HG02885 (cell line): Measurements from ENCODE around the gene LRRC19.

ENCODE experiments used
- ATAC-seq: cut with Tn5 transposase; IDR thresholded peaks from one replicate; pipeline ENCODE4 v1.9.1; 2021; ENCODE audit warnings: mild to moderate bottlenecking; ENCODE audit not compliant: unreplicated experiment, poor library complexity

Gene LRRC19

DNA sequence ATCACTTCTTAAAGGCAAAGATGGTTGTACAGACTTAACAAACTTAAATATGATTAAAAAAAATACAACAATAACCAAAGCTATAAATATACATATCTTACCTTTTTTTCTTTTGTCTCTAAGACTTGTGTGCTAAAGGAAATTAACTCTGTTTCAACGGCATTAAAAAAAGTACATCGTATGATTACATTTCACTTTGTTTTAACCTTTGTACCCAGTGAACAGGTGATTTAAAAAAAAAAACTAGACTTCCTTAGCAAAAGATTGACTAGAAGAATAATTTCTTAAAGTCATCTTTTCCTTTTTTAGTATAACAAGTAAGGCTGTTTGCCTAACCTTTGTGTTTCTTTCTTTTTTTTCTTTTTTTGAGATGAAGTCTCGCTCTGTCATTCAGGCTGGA lies at the start of gene LRRC19:
TSS of gene LRRC19 (minus strand) at position 182 of the 400 bp plus-strand sequence. CDS start 5,978 bp downstream, outside the sequence.
- ATAC-seq = no peak

- ATAC-seq = no peak
Observed at GRCh38 chr9:27054841-27055240, 49.4 kb upstream of the LRRC19 start.

GRCh38 chr9:27054125-27054524 lies 48.7 kb upstream of the LRRC19 start:
- ATAC-seq = no peak

DNA sequence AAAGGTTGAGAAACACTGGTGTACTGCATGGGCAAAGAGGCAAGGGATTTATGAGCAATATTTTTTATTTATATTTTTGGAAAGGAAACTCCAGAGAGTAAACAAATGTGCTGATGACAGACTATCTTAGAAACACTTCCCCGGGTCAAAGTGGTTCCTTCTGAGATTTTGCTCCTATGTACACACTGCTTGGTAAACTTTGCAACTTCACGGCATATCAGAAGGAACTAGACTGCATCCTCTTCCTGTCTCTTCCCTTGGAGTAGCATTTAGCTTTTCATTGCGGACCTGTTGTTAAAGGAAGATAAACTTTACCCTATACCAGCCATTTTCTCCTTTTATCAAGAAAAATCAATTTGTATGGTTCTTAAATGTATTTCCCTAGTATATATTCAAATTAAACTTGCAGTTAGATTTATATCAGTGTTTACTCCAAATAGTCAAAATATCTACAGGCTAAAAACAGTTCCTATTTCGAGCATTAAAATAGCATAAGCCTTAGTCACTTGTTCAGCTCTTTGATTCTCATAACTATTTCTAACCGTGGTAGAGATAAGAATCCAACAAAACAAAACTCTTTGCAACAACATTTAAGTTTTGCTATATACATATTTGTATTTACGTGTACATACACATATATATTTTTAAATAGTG lies 48.0 kb upstream of the LRRC19 start:
- ATAC-seq = no peak

- no peak for ATAC-seq
Observed at GRCh38 chr9:27047136-27047535, 41.7 kb upstream of the LRRC19 start.

GRCh38 chr9:27043176-27043575 lies 37.7 kb upstream of the LRRC19 start:
- no peak for ATAC-seq

DNA sequence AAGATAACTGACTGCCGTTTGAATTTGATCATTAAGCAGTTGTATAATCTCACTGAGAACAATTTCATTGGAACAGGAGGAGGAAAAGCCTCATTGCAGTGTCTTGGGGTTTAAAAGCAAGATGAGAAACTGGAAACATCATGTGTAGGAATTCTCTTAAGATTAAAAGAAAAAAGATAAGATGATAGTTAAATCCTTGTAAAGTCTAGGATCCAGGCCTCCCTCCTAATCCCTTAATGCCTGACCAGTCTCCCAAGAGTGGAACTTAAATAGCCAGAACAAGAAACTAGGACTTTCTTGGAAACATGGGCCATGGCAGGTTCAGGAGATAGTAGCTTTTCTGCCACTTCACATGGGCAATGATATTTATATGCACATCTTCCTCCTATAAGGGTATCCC lies 37.0 kb upstream of the LRRC19 start:
- ATAC-seq = no peak

- no peak for ATAC-seq
Observed at GRCh38 chr9:27041746-27042145, 36.3 kb upstream of the LRRC19 start.

GRCh38 chr9:27037499-27037898 lies 32.0 kb upstream of the LRRC19 start:
- no peak for ATAC-seq

DNA sequence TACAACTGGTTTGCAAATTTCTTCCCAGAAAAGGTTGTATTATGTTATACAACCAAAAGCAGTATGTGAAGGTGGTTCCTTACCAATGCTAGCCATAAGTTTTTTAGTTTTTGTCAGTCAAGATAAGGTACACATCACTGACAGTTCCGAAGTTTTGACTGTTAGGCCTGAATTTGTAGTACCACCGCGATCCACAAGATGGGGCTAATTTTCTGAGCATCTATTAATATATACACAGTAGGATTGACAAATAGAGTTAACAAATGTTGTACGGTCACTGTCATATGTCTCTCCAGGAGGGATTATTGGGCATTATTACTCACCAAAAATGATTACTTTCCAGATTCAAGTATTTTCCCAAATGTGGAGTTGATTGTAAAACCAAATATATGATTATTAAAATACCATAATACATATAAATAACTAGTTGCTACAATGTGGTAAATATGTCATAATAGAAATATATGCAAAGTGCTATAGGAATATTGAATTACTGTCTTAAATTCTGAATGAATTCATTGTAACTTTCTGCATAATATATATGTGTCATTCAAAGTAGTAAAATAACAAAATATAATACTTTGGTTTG lies 28.4 kb upstream of the LRRC19 start:
- ATAC-seq = peak; percentile 93

- no peak for ATAC-seq
Observed at GRCh38 chr9:27029186-27029585, 23.7 kb upstream of the LRRC19 start.

- ATAC-seq = no peak
Observed at GRCh38 chr9:27022920-27023319, 17.4 kb upstream of the LRRC19 start.

- no peak for ATAC-seq
Observed at GRCh38 chr9:27019589-27019988, 14.1 kb upstream of the LRRC19 start.

- no peak for ATAC-seq
Observed at GRCh38 chr9:27003426-27004077, 1.9 kb downstream of the LRRC19 start.

DNA sequence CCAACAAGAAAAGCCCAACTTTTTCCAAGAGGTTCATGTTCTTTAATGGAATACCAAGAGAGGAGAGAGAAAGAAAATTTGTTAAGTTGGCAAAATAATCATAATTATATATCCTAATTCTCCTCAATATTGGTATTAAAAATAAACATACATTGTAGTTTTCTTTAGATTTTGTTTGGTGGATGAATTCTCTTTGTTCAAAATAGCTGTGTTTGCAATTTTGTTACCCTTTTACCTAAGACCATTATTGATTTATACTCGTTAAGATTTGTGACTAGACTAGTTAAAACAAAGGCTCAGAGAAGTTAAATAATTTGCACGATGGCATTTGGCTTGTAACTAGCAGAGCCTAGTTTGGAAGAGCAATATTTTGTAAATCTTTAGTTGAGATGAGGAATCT lies 9.7 kb downstream of the LRRC19 start:
- ATAC-seq = no peak

DNA sequence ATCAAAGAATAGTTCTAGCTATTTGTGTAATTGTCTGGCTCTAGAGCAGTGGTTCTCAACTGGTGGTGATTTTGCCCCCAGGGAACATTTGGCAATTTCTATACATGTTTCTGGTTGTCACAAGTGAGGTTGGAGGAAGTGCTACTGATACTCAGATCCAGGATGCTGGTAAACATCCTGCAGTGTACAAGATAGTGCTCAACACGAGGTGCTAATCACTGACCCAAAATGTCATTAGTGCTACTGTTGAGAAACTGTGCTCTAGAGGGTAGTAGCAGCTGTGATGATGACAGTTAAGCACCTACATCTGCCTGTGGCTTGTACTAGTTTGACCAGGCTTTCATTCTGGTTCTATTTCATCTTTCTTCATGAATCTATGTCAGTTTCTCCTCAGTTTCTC lies 22.1 kb downstream of the LRRC19 start:
- no peak for ATAC-seq

DNA sequence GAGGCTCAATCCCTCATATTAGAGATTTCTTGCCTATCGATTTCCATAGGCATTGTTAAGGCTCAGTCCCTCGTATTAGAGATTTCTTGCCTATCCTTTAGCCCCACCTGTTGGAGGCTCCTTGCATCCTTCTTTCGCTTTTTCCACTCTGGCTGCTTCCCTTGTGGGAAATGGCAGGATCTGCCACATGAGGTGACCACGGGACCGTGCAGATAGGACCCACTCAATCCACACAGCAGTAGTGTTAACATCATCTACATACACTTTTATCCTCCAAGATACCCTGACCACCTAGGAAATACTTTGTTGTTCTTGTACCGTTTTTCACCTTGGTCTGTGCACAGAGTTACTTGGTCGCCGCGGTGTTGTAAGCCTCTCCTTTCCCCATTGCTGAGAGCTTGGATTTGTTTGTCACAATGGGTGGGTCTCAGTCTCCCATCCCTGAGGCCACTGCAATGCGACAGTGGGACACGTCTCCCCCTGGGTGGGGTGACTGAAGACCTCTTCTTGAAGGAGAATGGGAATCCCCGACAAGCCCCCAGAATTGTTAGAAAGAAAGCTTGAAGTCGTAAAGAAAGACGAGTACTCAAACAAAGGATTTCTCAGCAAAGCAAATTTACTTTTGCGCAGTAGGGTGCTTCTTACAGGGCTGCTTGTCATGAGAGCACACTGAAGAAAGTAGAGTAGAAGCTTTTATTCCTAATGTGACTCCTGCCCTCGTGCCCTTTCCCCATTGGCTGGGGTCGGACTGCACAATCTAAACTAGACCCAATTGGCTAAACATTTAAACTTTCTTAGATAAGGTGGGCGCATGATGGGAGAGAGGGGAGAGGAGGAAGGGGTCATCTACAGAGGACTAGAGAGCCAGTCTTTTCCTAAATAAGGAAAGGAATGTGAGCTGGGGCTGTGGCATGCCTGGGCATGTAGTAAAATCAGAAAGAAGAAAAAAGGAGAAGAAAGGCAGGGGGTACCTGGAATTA lies 29.5 kb downstream of the LRRC19 start:
- ATAC-seq = no peak

DNA sequence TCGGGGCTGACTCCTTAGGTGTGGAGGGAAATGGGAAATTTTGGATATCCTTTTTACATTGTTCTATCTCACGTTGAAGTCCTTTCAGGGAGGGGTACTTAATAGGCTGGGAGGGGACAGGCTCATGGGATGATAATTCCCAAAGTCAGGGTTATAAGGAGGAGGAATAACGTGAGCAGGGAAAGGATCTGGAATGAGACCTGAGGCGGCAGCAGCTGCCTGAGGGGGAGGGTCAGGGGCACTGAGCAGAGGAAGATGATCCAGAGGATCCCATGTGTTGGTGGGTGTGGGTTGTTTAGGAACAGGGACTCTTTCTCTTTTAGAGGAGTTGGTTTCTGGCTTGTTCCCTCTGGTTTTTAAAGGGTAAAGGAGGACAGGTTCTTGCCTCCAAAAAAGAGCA lies 30.5 kb downstream of the LRRC19 start:
- no peak for ATAC-seq

DNA sequence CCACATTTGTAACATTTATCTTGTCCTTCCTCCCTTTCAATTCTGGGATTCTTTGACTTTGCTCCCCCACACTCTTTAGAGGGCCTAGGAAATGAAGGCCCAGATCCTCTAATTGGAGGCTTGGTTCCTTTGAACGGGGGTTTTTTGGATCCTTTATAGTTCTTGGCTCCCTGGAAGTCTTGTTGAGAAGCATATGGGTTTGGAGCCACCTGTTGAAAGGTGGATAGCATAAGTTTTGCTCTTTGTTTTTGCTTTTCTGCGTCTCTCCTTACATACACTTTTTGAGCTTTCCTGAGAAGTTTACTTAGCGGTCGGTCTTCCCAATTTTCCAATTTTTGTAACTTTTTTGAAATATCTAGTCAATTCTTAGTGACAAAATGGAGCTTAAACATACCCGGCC lies 31.5 kb downstream of the LRRC19 start:
- ATAC-seq = no peak

- no peak for ATAC-seq
Observed at GRCh38 chr9:26971721-26972120, 33.8 kb downstream of the LRRC19 start.

- ATAC-seq = no peak
Observed at GRCh38 chr9:26956860-26957233, 48.6 kb downstream of the LRRC19 start.
